IMR-90 (cell line): Measurements from ENCODE around the gene BCAS4. TPM values are rescaled to one million over a fixed set of nuclear protein-coding genes. Genes with fewer than 3 reads are reported as not detected.

Experiments
- ATAC-seq: fragments of 200-7000 bp; cut with Tn5 transposase; 2 replicates; pipeline ENCODE4 v1.9.1; 2020; ENCODE audit warnings: low read depth, mild to moderate bottlenecking, moderate library complexity
- BruUV-seq: library from RNA; stranded (reverse); fragments of 400-500 nt; replicated peaks from 2 replicates; lab custom pipeline; 2021; lab: Mats Ljungman, UMichigan
- CTCF ChIA-PET: fragments of 300-600 bp; formaldehyde crosslinking; extraction: SDS; loops from one replicate; lab custom pipeline; 2021; ENCODE audit warnings: antibody characterized with exemption; lab: Yijun Ruan, JAX
- POLR2A ChIA-PET: fragments of 300-600 bp; sonication (Branson Sonifier 250); formaldehyde crosslinking; loops from one replicate; lab custom pipeline; 2022; ENCODE audit warnings: antibody characterized with exemption; ENCODE audit not compliant: unreplicated experiment; lab: Charles Lee
- DNase-seq: peaks from one replicate; pipeline ENCODE4 v3.0.0; 2013
- H2AFZ ChIP-seq: replicated peaks from 2 replicates; pipeline ENCODE3; 2013; ENCODE audit warnings: low read length, mild to moderate bottlenecking; ENCODE audit not compliant: poor library complexity
- H2AK5ac ChIP-seq: 2 replicates; pipeline ENCODE4 v1.6.1; 2013; ENCODE audit warnings: low read depth, low read length, inconsistent platforms
- H2AK9ac ChIP-seq: replicated peaks from 2 replicates; pipeline ENCODE3; 2013; ENCODE audit warnings: mild to moderate bottlenecking, low read depth, low read length, moderate library complexity; ENCODE audit not compliant: poor library complexity
- H2BK120ac ChIP-seq: 2 replicates; pipeline ENCODE4 v1.6.1; 2013; ENCODE audit warnings: low read depth, low read length, inconsistent platforms
- H2BK15ac ChIP-seq: 3 replicates; pipeline ENCODE4 v1.6.1; 2013; ENCODE audit warnings: low read depth, low read length, inconsistent platforms
- H2BK20ac ChIP-seq: 2 replicates; pipeline ENCODE4 v1.6.1; 2013; ENCODE audit warnings: low read depth, mild to moderate bottlenecking, inconsistent platforms, low read length, moderate library complexity
- H2BK5ac ChIP-seq: 2 replicates; pipeline ENCODE4 v1.6.1; 2013; ENCODE audit warnings: mild to moderate bottlenecking, low read depth, low read length, inconsistent platforms; ENCODE audit not compliant: poor library complexity, severe bottlenecking
- H3K14ac ChIP-seq: replicated peaks from 2 replicates; pipeline ENCODE4 v1.6.1; 2013; ENCODE audit warnings: low read depth, low read length, inconsistent platforms
- H3K18ac ChIP-seq: 2 replicates; pipeline ENCODE4 v1.6.1; 2013; ENCODE audit warnings: low read depth, low read length, control low read depth
- H3K23ac ChIP-seq: 2 replicates; pipeline ENCODE4 v1.6.1; 2013; ENCODE audit warnings: low read depth, low read length, inconsistent platforms
- H3K27ac ChIP-seq: 2 replicates; pipeline ENCODE4 v1.5.1; 2013; ENCODE audit warnings: mild to moderate bottlenecking, control low read depth, low read length; ENCODE audit not compliant: insufficient read depth
- H3K27me3 ChIP-seq: 2 replicates; pipeline ENCODE4 v1.6.1; 2013; ENCODE audit warnings: low read length; ENCODE audit not compliant: control insufficient read depth, insufficient read depth
- H3K36me3 ChIP-seq: 2 replicates; pipeline ENCODE4 v1.6.1; 2013; ENCODE audit warnings: low read length, mixed read lengths; ENCODE audit not compliant: control insufficient read depth, insufficient read depth
- H3K4ac ChIP-seq: 2 replicates; pipeline ENCODE4 v1.6.1; 2013; ENCODE audit warnings: low read depth, low read length, inconsistent platforms
- H3K4me1 ChIP-seq: 2 replicates; pipeline ENCODE4 v1.6.1; 2013; ENCODE audit warnings: low read length, mixed read lengths; ENCODE audit not compliant: control insufficient read depth, insufficient read depth
- H3K4me2 ChIP-seq: 2 replicates; pipeline ENCODE4 v1.6.1; 2013; ENCODE audit warnings: low read depth, mild to moderate bottlenecking, control low read depth, low read length, moderate library complexity
- H3K4me3 ChIP-seq: 2 replicates; pipeline ENCODE4 v1.5.1; 2013; ENCODE audit warnings: low read depth, mild to moderate bottlenecking, control low read depth, low read length, moderate library complexity; ENCODE audit not compliant: insufficient read depth
- H3K56ac ChIP-seq: 2 replicates; pipeline ENCODE4 v1.6.1; 2013; ENCODE audit warnings: low read length, inconsistent platforms; ENCODE audit not compliant: insufficient read depth; ENCODE audit errors: extremely low read depth
- H3K79me1 ChIP-seq, 2 experiments: 2 replicates each; pipeline ENCODE4 v1.6.1; 2013; ENCODE audit warnings: low read length in 2 of 2, inconsistent platforms in 1 of 2, low read depth in 1 of 2
- H3K9ac ChIP-seq: 2 replicates; pipeline ENCODE4 v1.6.1; 2013; ENCODE audit warnings: low read depth, low read length, control low read depth
- H3K9me1 ChIP-seq: 2 replicates; pipeline ENCODE4 v1.6.1; 2013; ENCODE audit warnings: low read length, inconsistent platforms; ENCODE audit not compliant: insufficient read depth
- H3K9me3 ChIP-seq: 2 replicates; pipeline ENCODE4 v1.6.1; 2013; ENCODE audit warnings: low read length; ENCODE audit not compliant: control insufficient read depth, insufficient read depth
- H4K20me1 ChIP-seq: 2 replicates; pipeline ENCODE4 v1.6.1; 2013; ENCODE audit warnings: low read length, inconsistent platforms; ENCODE audit not compliant: insufficient read depth
- H4K5ac ChIP-seq: 2 replicates; pipeline ENCODE4 v1.6.1; 2013; ENCODE audit warnings: mild to moderate bottlenecking, low read depth, low read length, control low read depth
- H4K8ac ChIP-seq, 2 experiments: 2 replicates each; pipeline ENCODE4 v1.6.1; 2013; ENCODE audit warnings: low read depth in 2 of 2, low read length in 2 of 2, control low read depth in 1 of 2, inconsistent platforms in 1 of 2
- H4K91ac ChIP-seq: 2 replicates; pipeline ENCODE4 v1.6.1; 2013; ENCODE audit warnings: low read depth, low read length, inconsistent platforms; ENCODE audit not compliant: insufficient read depth
- BHLHE40 ChIP-seq: fragments of 150-350 bp; IDR thresholded peaks from 2 replicates; pipeline ENCODE4 v1.6.1; 2016; ENCODE audit warnings: mild to moderate bottlenecking, low read depth, low read length
- CHD1 ChIP-seq: IDR thresholded peaks from 2 replicates; pipeline ENCODE4 v1.6.1; 2012; ENCODE audit warnings: low read depth, low read length, improper control_type of control experiment
- CTCF ChIP-seq: conservative IDR thresholded peaks from 2 replicates; pipeline ENCODE4 v1.5.1; 2012; ENCODE audit warnings: mild to moderate bottlenecking, low read depth, low read length, improper control_type of control experiment
- FOS ChIP-seq: fragments of 150-350 bp; IDR thresholded peaks from 2 replicates; pipeline ENCODE4 v1.6.1; 2016; ENCODE audit warnings: low read depth, low read length
- MXI1 ChIP-seq: IDR thresholded peaks from 2 replicates; pipeline ENCODE4 v1.6.1; 2012; ENCODE audit warnings: low read depth, mild to moderate bottlenecking, low read length, moderate library complexity, borderline replicate concordance
- RAD21 ChIP-seq: IDR thresholded peaks from 2 replicates; pipeline ENCODE4 v1.6.1; 2012; ENCODE audit warnings: low read length, improper control_type of control experiment
- RFX5 ChIP-seq: IDR thresholded peaks from 2 replicates; pipeline ENCODE4 v1.8.0; 2012; ENCODE audit warnings: low read depth, mild to moderate bottlenecking, low read length, moderate library complexity
- SMC3 ChIP-seq: fragments of 150-350 bp; IDR thresholded peaks from 2 replicates; pipeline ENCODE4 v1.6.1; 2016; ENCODE audit warnings: low read depth, mild to moderate bottlenecking, antibody characterized with exemption, low read length, moderate library complexity
- USF2 ChIP-seq: fragments of 150-350 bp; IDR thresholded peaks from 2 replicates; pipeline ENCODE4 v1.6.1; 2017; ENCODE audit warnings: mild to moderate bottlenecking, antibody characterized with exemption, low read length, low read depth
- WGBS, 2 experiments: methylation state at CpG; one replicate each; pipeline versions ENCODE4 v1.1.5 to v1.1.7; 2013; ENCODE audit warnings: missing lambda C conversion rate in 2 of 2; ENCODE audit not compliant: insufficient read length in 1 of 2; ENCODE audit errors: extremely low coverage in 2 of 2; 5-methylcytosine and 5-hydroxymethylcytosine counted together
- dilution Hi-C: fragments of 300-500 bp; cut with HindIII; formaldehyde crosslinking; loops from one replicate; pipeline ENCODE4 v1.14.3; 2018; ENCODE audit warnings: low sequenced_read_pairs; ENCODE audit not compliant: unreplicated experiment
- in situ Hi-C: fragments of 300-500 bp; cut with MboI; formaldehyde crosslinking; loops from 3 replicates; pipeline ENCODE4 v1.14.3; 2019; ENCODE audit warnings: low sequenced_read_pairs, inconsistent platforms, mixed read lengths
- intact Hi-C: fragments of 100-400 bp; cut with micrococcal nuclease; formaldehyde crosslinking; loops from 2 replicates; pipeline ENCODE4 v1.10.0; 2022
- polyA plus RNA-seq, 3 experiments: library from polyadenylated mRNA; depleted of rRNA; stranded (reverse); fragments of >200 nt; gene quantifications; 2 replicates each; pipeline ENCODE4 v1.2.3, GENCODE V29; 2012; ENCODE audit warnings: low replicate concordance in 1 of 3
- total RNA-seq: library from RNA; depleted of rRNA; stranded (reverse); fragments of >200 nt; gene quantifications from 2 replicates; pipeline ENCODE4 v1.2.3, GENCODE V29; 2012
- TF ChIP-seq, protein P1 (sequence below): fragments of 150-350 bp; IDR thresholded peaks from 2 replicates; pipeline ENCODE4 v1.6.1; 2016; ENCODE audit warnings: low read depth, mild to moderate bottlenecking, low read length, moderate library complexity, borderline replicate concordance

The BCAS4 gene
- total and polyA plus RNA-seq, 2 of the 4 experiments (the other 2 are of a cell fraction): 42.7 to 47.5 TPM

GRCh38 chr20:50789968-50790650 is 4.8 kb upstream of the BCAS4 start (continued):
- no peak for TF ChIP-seq RFX5

DNA sequence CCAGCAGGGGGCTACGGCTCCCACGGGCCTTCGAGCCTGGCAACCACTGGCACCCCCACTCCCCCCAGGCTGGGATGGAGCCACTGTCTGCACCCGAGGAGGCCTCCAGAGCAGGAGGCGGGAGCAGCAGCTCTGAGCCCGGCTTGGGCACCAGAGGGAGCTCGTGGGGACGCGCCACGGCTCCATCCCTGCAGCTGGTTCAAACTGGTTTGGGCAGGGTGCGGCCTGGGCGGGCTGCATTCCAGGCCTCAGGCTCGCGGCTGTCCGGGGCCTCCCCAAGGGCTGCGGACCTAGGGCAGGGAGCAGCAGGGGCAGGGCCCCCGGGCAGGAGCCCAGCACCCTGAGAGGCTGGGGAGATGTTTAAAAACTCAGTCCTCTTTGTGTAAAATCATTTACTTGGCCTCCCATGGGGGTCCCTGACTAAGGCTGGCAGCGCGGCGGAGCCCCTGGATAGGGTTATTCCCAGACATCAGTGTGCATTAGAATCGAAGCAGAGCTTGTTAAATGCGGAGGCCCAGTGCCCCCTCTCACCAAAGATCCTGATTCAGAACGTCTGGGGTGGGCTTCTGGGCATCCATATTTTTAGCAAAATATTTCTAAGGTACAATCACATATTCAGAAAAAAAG is 4.1 kb upstream of the BCAS4 start:
- no peaks in the 10 kb centered on the region for H3K9me3 ChIP-seq
- peak overlapping the region; percentile 77 for H3K27ac ChIP-seq
- H2BK5ac ChIP-seq: peak overlapping the region; percentile 59
- peak overlapping the region; percentile 98 for H2AK9ac ChIP-seq
- POLR2A ChIA-PET: interaction anchor here (0.6 to 1.0 kb wide), 3 partner anchors 8 to 138 kb away, joined by 3 to 6 read pairs (median 4); no protein-coding TSS in a partner anchor
- H4K5ac ChIP-seq: peak overlapping the region; percentile 95
- no TSS peak for BruUV-seq
- H3K18ac ChIP-seq: peak overlapping the region; percentile 38
- peak overlapping the region; percentile 88; the same call in 2 of the 3 replicates for H2BK15ac ChIP-seq
- in situ Hi-C loops (loop anchor here (10.0 kb wide), 1 partner anchor 534 kb away; no protein-coding TSS in a partner anchor), dilution Hi-C loops (no loop called here), intact Hi-C loops (loop anchor here (5.0 kb wide), 1 partner anchor 517 kb away; no protein-coding TSS in a partner anchor)
- H3K23ac ChIP-seq: peak overlapping the region; percentile 58; the same call in 1 of the 2 replicates
- peak overlapping the region; percentile 66 for H3K9ac ChIP-seq
- H3K4me2 ChIP-seq: peak overlapping the region; percentile 3; the same call in 1 of the 2 replicates
- H3K27me3 ChIP-seq: no peaks in the 10 kb centered on the region
- peaks cover 17% of the 10 kb centered on the region for H3K4me1 ChIP-seq
- no peaks in the 10 kb centered on the region for H4K20me1 ChIP-seq
- H3K36me3 ChIP-seq: no peaks in the 10 kb centered on the region
- peaks cover 4% of the 10 kb centered on the region for H3K9me1 ChIP-seq
- H4K91ac ChIP-seq: peak overlapping the region; percentile 89
- H2BK20ac ChIP-seq: peak overlapping the region; percentile 75
- H2AFZ ChIP-seq: peak overlapping the region; percentile 96
- no peak overlapping the region for H3K4me3 ChIP-seq
- 21% methylated on average over 7 of the region's 23 CpGs; no CpG with 5 or more reads in 1 of the 2 experiments for WGBS, 2 experiments
- peaks cover 3 to 5% of the 10 kb centered on the region in 2 experiments; a peak in 3 of 4 replicates for H3K79me1 ChIP-seq
- DNase-seq (peak; percentile 85), ATAC-seq (peak; percentile 79)
- CTCF ChIA-PET: interaction anchor here (0.6 to 1.6 kb wide), 8 partner anchors 24 to 804 kb away, joined by 3 to 11 read pairs (median 4); partner anchors contain the start of gene ADNP
- peak overlapping the region; percentile 98 for H2AK5ac ChIP-seq
- H3K56ac ChIP-seq: peak overlapping the region; percentile 70
- H2BK120ac ChIP-seq: peak overlapping the region; percentile 89
- peak overlapping the region; percentile 89 for H3K4ac ChIP-seq
- peak overlapping the region; percentile 91 for H3K14ac ChIP-seq
- H4K8ac ChIP-seq: peak overlapping the region; percentile 98
- TF ChIP-seq SMC3 (peak; percentile 54), CHD1 (no peak), MXI1 (no peak), BHLHE40 (no peak), FOS (no peak), RAD21 (peak; percentile 53), USF2 (no peak), CTCF (peak; percentile 82)
- TF ChIP-seq, protein P1, sequence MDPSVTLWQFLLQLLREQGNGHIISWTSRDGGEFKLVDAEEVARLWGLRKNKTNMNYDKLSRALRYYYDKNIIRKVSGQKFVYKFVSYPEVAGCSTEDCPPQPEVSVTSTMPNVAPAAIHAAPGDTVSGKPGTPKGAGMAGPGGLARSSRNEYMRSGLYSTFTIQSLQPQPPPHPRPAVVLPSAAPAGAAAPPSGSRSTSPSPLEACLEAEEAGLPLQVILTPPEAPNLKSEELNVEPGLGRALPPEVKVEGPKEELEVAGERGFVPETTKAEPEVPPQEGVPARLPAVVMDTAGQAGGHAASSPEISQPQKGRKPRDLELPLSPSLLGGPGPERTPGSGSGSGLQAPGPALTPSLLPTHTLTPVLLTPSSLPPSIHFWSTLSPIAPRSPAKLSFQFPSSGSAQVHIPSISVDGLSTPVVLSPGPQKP: no peak
